Measurements from ENCODE around the gene KRT4. TPM values are rescaled to one million over a fixed set of nuclear protein-coding genes. Genes with fewer than 3 reads are reported as not detected.

The KRT4 gene
- total RNA-seq, 1 donor from 2014 or later, result not detected

DNA sequence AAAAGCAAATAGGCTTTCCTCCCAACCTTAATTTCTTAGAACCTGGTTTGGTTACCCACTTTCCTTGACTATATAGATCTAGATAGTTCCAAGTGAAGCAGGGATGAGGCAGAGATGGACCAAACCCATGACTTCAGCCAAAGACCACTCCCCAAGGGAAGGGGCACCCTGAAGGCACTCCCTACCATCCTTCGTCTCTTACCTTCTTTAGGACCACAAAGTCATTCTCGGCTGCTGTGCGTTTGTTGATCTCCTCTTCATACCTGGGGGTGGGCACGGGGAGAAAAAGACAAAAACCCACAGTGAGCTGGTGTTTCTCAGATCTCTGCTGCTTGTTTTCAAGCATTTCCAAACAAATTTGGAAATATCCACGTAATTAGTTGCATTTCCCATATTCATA is 3.4 kb downstream of the KRT4 start:
- intact Hi-C loops (cut with micrococcal nuclease), result no loop called here
- H3K4me1 ChIP-seq, result peaks cover 6% of the 10 kb centered on the region
- H3K9me3 ChIP-seq (replicated peaks), result no peaks in the 10 kb centered on the region

DNA sequence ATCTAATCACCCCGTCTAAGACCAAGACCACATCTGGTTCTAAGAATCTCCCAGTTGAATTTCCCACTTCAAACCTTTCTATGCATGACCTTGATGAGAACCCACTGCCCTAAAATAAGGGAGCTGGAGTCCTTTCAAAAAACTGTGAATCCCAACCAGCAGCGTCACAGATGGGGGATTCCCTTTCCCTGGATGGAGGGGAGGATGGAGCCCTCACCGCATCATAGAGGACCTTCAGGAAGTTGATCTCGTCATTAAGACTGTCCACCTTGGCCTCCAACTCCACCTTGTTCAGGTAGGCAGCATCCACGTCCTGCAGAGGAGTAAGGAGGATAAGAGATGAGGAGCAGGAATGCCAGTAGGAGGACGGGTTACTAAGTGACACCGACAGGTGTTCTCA is 4.8 kb downstream of the KRT4 start:
- TF ChIP-seq, protein P1, sequence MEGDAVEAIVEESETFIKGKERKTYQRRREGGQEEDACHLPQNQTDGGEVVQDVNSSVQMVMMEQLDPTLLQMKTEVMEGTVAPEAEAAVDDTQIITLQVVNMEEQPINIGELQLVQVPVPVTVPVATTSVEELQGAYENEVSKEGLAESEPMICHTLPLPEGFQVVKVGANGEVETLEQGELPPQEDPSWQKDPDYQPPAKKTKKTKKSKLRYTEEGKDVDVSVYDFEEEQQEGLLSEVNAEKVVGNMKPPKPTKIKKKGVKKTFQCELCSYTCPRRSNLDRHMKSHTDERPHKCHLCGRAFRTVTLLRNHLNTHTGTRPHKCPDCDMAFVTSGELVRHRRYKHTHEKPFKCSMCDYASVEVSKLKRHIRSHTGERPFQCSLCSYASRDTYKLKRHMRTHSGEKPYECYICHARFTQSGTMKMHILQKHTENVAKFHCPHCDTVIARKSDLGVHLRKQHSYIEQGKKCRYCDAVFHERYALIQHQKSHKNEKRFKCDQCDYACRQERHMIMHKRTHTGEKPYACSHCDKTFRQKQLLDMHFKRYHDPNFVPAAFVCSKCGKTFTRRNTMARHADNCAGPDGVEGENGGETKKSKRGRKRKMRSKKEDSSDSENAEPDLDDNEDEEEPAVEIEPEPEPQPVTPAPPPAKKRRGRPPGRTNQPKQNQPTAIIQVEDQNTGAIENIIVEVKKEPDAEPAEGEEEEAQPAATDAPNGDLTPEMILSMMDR (IDR thresholded peaks at IDR 0.05; ENCODE audit: borderline replicate concordance), result no peak
- Histone ChIP-seq H3K4me3 (no peak overlapping the region), H3K4me1 (peaks cover 3% of the 10 kb centered on the region), H3K36me3 (no peaks in the 10 kb centered on the region), H3K9me3 (replicated peaks) (no peaks in the 10 kb centered on the region), H3K27ac (replicated peaks) (no peak overlapping the region), H3K27me3 (ENCODE audit: low read depth) (peaks cover 34% of the 10 kb centered on the region)
- no peak for DNase-seq
- intact Hi-C loops (cut with micrococcal nuclease), result no loop called here

More for the DNA sequence above, 3.4 kb downstream of the KRT4 start:
- Histone ChIP-seq H3K36me3 (no peaks in the 10 kb centered on the region), H3K4me3 (no peak overlapping the region), H3K27me3 (ENCODE audit: low read depth) (peaks cover 34% of the 10 kb centered on the region), H3K27ac (replicated peaks) (no peak overlapping the region)
- TF ChIP-seq, protein P1 (IDR thresholded peaks at IDR 0.05; ENCODE audit: borderline replicate concordance), result no peak
- DNase-seq, result no peak

DNA sequence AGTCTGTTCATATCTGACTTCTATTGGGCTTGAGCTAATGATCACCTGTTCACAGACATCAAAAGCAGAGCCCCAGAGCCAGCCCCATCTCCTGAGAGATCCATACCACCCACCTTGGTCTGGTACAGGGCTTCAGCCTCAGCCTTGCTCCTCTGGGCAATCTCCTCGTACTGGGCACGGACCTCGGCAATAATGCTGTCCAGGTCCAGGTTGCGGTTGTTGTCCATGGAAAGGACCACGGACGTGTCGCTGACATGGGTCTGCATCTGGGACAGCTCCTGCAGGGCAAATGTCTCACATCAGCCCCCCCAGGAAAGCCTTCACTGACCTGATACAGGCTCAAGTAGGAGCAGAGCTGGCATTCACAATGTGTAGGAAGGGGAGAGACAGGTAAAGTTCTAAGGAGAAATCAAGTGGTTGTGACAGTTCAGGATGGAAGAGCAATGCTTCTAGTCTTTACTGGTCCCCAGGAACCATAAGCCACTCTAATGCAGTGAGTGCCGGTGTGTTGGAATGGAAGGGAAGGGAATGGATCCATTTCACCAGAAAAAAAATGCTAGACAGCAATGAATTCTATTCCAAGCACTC is 5.2 kb downstream of the KRT4 start:
- TF ChIP-seq, protein P1 (IDR thresholded peaks at IDR 0.05; ENCODE audit: borderline replicate concordance), result no peak
- Histone ChIP-seq H3K4me1 (no peaks in the 10 kb centered on the region), H3K4me3 (no peak overlapping the region), H3K27ac (replicated peaks) (no peak overlapping the region), H3K36me3 (no peaks in the 10 kb centered on the region), H3K9me3 (replicated peaks) (no peaks in the 10 kb centered on the region), H3K27me3 (ENCODE audit: low read depth) (peaks cover 34% of the 10 kb centered on the region)
- intact Hi-C loops (cut with micrococcal nuclease), result no loop called here
- no peak for DNase-seq

DNA sequence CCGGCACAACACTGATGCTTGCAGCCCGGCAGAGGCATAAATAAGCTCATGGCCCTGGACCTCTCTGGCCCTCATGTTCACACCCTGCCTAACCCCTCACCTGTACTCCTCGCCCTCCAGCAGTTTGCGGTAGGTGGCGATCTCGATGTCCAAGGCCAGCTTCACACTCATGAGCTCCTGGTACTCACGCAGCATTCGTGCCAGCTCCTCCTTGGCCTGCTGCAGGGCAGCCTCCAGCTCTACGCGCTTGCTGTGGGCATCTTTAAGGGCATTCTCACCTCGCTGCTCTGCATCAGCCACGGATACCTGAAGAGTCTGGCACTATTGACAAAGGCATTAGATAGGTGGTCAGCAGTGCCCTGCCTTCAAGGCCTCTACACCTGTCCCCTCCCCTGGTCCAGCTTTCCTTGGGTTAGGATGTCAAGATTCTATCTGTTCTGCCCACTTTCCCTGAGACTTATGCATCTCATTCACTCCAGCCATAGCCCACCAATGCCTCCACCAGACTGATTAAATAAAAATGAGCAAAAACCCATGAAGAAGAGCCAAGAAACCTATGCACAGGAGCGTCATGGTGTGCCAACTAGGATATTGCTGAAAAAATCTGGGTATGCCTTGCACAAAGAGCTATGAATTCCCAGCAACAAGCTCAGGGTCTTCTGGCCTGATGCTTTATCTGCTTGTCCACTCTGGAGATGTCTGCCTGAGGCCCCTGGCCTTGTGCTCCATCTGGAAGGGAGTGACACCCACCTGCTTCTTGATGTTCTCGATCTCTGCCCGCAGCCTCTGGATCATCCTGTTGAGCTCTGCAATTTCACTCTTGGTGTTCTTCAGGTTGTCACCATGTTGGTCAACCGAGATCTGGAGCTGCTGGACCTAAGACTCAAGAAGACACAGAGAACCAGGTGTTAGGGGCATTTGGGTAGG is 6.1 kb downstream of the KRT4 start:
- no peaks in the 10 kb centered on the region for H3K36me3 ChIP-seq
- no peak for DNase-seq
- TF ChIP-seq, protein P1 (IDR thresholded peaks at IDR 0.05; ENCODE audit: borderline replicate concordance), result no peak
- no peak overlapping the region for H3K27ac ChIP-seq (replicated peaks)
- H3K27me3 ChIP-seq (ENCODE audit: low read depth), result peaks cover 34% of the 10 kb centered on the region
- no peaks in the 10 kb centered on the region for H3K4me1 ChIP-seq
- no peaks in the 10 kb centered on the region for H3K9me3 ChIP-seq (replicated peaks)
- intact Hi-C loops (cut with micrococcal nuclease), result no loop called here
- H3K4me3 ChIP-seq, result no peak overlapping the region

DNA sequence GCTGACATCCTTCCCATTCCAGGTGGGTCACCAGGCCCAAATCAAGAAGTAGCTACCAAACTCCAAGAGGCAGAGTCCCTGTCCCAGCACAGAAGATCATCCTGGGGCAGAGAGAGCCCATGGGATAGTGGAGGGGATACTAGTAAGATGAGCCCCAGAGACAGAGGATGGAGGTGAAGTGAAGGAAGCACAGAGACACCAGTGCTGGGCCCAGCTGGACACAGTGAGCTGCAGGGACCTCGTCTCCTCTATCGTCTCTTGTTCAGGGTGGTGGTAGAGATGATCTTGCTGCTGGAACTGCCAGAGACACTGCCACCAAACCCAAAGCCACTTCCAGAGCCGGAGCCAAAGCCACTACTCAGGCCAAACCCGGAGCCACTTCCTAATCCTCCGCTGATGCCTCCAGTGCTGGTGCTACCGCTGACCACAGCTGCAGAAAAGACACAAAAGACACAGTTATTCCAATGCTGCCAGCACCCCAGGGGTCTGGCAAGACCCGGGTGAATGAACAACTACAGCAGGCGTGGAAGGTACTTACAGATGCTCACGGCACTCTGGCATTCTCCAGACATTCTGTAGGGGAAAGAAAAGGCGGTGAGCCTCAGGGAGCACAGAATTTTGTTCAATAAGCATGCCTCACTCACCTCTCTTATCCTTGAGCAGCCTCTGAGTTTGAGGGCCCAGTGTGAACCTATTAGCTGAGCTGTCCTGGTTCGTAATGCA is 6.9 kb downstream of the KRT4 start:
- Histone ChIP-seq H3K36me3 (no peaks in the 10 kb centered on the region), H3K9me3 (replicated peaks) (no peaks in the 10 kb centered on the region), H3K27me3 (ENCODE audit: low read depth) (peaks cover 34% of the 10 kb centered on the region), H3K27ac (replicated peaks) (no peak overlapping the region), H3K4me1 (no peaks in the 10 kb centered on the region), H3K4me3 (no peak overlapping the region)
- DNase-seq, result no peak
- intact Hi-C loops (cut with micrococcal nuclease), result no loop called here
- TF ChIP-seq, protein P1 (IDR thresholded peaks at IDR 0.05; ENCODE audit: borderline replicate concordance), result no peak

All from left ventricle myocardium inferior (tissue), 1 donor.